Stromal cell of bone marrow (primary cell): Measurements from ENCODE around the gene MEP1A.
A peak's percentile ranks its signal among the peaks of the same experiment; 100 is the strongest.
"Not testable (repeated sequence)": the region's sequence is repeated elsewhere in the genome, so short reads cannot be mapped to it uniquely, and the experiment has no call there.

Experiments
- DNase-seq: peaks from one replicate; pipeline ENCODE4 v3.0.0-alpha.2; 2012; ENCODE audit warnings: low read depth

MEP1A gene

DNA sequence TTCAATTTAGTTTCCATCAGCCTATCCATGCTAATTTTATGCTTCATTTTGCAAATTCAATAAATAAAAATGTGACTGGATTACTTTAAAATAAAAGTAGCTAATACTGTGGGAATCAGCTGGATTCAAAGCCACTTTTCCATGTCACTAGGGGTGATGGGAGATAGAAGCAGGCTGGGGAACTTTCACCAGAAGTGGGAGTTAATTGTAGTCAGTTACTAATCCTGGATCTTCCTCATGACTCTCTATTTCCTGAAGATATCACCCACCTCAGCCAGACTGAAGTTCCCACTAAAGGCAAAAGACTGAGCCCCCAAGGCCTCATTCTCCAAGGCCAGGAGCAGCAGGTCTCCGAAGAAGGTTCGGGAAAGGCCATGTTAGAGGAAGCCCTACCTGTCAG, 41.8 kb downstream of the MEP1A start:
- DNase-seq = not testable (repeated sequence)

DNA sequence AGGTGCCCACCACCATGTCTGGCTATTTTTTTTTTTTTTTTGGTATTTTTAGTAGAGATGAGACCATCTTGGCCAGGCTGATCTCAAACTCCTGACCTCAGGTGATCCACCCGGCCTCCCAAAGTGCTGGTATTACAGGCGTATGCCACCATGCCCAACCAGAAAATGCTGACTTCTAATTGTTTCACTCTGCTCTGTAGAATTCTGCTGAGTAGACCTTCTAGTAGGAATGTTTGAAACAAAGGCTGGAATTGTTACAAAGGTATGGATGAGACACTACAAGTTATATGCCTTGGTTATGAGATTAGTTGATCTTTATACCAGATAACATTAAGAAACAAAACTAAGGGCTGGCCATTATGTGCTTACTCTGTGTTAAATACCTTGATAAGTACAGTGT, 44.8 kb downstream of the MEP1A start:
- DNase-seq = no peak

DNA sequence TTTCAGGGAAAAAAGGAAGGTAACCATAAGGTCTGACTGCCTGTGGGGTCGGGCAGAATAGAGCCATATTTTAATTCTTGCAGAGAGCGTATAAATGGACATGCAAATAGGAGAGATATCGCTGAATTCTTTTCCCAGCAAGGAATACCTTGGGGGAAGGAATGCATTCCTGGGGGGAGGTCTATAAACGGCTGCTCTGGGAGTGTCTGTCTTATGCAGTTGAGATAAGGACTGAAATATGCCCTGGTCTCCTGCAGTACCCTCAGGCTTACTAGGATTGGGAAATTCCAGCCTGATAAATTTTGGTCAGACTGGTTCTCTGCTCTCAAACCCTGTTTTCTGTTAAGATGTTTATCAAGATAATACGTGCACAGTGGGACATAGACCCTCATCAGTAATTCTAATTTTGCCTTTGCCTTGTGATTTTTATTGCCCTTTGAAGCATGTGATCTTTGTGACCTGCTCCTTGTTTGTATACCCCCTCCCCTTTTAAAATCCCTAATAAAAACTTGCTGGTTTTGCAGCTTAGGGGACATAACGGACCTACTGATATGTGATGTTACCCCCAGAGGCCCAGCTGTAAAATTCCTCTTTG, 49.2 kb downstream of the MEP1A start:
- not testable (repeated sequence) for DNase-seq

DNA sequence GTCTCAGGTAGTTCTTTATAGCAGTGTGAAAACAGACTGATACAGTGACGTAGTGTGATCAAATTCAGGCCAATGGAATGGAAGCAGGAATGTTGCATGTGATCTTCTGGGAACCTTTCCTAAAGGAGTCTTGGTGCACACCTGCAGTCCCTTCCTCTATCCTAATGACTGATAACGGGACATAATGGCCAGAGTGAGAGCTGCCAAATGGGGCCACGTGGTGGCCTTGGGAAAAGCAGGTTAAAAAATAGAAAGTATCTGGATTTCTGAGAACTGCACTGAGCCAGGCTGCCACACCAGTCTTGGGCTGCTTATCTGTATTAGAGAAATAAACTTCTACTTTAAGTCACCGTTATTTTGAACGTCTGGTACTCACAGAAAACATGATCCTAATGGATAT, 51.9 kb downstream of the MEP1A start:
- DNase-seq = no peak

DNA sequence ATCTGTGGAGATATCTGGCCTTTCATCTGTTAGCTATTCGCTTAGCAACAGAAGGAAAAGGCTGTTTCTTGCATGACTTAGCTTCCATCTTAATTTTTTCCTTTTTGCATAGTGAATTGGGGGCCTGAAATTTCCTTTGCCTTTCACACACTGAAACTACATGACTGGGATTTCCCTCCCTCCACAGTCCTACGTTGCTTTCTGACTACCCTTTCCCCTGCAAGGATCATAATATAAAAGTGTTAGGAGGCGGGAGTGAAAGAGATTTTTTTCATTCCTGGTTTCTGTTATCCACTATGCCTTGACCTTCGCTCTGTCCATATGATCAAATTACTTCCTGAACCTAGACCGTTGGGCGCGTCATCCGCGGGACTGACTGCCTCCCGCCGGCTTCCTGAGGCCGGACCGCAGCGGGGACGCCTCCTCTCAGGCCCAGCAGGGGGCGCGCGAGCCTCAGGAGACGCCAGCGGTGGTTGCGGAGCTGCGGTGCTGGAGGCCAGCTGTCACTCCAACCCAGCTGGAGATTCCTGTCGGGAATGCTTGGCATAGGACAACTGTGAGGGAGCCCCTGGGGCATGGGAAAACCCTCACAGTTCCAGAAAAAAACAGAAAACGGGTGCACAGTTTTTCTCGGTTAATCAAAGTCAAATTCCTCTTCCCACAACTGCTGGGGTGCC, 55.6 kb downstream of the MEP1A start:
- DNase-seq = peak; percentile 43

DNA sequence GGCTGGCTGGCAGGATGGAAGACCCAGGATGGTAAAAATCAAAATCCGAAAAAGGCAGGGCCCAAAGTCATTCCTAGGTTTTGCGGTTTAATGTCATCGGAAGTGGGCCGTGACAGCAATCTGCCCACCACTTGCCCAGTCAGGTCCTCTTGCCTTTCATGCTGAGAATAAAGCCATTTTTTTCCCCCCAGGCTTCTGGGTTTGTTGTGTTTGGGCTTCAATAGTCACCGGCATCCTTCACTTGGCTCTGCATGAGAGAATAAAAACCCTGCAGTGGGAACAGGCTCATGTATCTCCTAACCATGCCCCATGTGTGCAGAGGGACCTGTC, 56.1 kb downstream of the MEP1A start:
- no peak for DNase-seq

DNA sequence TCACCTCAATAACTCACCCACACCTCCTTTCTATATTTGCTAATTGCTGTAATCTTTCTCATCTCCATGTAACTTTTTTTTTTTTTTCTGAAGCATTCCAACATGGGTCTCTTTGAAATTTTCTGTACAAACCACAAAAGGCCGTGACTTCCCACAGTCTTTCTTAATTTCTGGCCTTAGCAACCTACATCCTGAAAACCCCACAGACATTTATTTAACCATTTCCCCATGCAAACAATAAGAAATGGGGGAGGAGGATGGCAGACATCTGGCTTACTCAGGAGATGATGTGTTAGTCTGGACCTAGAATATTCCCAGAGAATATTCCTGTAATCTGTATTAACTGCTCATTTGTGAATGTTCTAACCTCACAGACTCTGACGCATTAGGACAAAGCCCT, 57.6 kb downstream of the MEP1A start:
- no peak for DNase-seq

DNA sequence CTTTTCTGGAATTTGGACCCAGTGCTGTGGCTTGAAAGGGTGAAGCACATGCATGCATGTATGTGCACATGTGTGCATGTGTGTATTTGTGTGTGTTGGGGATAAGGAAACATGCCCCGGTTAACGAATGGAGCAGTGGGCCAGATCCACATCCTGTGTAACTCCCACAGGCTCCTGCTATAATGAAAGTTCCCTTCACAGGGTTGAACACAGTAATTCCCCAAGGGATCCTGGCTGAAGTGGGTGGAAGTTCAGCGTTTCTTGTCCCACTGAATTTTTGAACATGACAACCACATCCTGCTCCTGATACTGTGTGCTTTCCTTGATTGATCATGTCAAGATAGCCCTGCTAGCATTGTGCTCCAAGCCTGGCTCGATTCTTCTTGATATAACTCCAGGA, 58.4 kb downstream of the MEP1A start:
- DNase-seq = not testable (repeated sequence)

DNA sequence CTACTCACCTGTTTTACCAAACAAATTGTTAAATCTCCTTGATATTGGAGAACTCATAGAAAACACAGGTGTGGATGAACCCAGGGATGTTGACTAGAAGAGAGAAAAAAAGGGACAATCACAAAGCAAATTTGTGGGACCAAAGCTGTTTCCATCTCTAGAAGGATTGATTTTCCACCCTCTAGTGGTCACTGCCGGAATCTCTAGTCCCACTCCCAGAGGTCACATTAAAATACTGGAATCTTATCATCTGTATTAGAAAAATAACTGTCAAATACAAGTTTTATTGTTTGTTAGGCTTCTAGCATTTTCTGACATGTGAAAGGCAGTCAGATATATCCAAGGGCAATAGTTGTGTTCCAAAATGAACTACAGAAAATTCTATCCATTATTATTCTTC, 62.8 kb downstream of the MEP1A start:
- DNase-seq = peak; percentile 6

DNA sequence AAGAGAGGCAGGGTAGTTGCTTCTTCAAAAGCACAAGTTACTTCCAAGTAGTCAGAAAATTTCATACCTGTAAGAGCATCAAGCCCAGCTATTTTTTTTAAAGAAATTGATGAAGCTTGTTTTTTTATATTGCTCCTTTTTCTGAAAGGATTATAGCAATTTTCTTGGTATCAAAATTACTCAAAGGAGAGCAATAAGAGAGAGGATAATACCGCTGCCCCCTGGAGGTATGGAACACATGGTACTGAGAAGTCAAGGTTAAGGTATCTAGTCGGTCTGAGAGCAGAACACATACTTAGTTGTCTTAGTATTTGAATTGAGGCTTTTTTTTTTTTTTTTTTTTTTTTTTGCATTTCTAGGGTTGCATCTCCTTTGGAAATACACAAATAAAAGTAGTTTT, 69.2 kb downstream of the MEP1A start:
- DNase-seq = no peak

DNA sequence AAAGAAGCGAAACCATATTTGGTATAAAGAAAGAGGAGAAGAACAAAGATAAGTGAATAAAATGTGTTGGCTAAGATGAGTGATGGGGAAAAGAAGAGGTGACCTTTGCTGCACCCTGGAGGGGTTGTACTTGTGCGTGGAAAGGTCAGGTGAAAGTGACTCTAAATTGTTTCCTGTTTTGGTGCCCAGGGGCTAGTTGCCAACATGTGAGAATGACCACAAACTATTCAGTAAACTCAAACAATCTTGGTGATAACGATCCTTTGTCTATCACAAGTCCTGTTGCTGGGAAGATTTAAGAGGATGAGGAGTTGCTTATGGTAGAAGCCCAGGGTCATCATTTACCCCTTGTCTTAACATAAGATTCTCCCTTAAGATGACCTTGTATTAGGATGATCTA, 70.6 kb downstream of the MEP1A start:
- no peak for DNase-seq

DNA sequence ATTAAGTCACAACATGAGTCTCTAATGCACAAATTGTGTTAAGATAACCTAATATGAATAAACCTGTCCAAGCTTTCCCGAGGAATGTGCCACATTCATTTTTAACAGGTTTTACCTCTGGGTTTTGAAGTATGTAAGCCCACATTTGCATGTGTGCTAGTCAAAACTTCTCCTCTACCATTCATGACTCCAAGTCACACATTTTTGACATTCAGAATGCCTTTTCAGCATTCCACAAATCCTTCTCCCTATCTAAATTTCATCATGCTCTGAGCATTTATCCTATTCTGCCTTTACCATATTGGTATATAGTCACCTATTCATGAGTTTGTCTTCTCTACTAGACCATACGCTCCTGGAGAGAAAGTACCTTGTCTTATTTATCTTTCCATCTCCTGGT, 72.0 kb downstream of the MEP1A start:
- DNase-seq = no peak

DNA sequence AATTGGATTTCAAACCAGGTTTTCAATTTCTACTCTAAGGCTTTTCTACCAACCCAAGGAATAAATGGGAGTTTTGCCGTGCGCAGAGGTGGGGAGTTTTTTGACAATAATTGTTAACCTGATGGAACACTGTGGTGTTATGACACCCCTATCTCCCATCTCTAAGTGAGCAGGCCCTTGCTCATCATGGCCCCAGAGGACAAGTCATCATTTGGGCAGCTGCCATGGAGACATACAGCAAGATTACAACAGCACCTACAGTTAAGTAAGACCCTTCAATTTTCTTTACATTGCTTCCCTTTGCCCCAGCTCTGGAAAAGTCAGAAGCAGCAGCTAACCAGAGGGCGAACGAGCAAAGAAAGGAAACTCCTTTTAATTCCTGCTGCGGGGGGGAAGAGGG, 74.2 kb downstream of the MEP1A start:
- DNase-seq = no peak

DNA sequence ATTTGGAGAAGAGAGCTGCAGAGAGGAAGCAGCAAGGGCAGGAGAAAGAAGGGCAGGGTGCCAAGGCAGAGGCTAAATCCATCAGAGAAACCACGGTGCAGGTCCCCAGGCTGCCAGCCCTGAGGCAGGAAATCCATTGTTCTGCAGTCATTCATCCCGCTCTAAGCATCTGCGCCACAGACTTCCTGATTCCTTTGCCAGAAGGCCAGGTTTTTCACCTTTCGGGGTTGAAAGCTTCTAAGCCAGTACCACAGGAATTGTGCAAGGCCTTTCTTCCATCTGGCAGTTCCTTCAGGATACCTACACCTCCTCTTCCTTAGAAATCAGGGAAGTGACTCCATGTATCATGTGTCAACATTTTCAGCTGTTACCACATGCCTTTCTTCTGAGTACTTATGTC, 82.9 kb downstream of the MEP1A start:
- no peak for DNase-seq

DNA sequence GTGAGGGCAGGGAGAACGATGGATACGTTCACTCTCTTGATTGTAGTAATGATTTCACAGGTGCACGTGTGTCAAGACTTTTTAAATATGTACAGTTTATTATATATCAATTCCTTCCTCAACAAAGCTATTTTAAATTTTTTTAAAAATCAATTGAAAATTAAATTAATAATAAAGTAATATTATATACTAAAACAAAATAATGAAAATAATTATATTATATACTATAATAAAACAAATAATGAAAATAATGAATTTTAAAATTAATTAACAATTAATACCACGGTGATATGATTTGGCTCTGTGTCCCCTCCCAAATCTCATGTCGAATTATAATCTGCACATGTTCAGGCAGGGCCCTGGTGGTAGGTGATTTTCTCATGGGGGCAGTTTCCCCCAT, 85.8 kb downstream of the MEP1A start:
- DNase-seq = no peak

DNA sequence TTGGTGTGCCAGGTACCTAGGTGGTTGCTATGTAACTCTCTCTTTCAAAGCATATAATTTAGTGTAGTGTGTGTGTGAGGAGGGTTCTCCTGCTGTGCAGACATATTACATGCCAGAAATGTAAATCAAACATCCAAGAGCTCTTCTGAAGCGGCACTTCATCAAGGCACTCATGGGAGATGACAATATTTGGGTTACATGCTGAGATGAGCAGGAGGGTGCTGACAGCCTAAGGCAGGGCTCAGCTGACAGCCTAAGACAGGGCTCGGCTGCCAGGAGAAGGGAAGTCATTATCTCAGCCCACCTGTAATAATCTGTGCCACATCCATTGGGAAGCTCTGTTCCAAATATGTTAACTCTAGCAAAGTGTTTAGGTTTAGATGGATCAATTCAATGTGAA, 89.5 kb downstream of the MEP1A start:
- DNase-seq = no peak

DNA sequence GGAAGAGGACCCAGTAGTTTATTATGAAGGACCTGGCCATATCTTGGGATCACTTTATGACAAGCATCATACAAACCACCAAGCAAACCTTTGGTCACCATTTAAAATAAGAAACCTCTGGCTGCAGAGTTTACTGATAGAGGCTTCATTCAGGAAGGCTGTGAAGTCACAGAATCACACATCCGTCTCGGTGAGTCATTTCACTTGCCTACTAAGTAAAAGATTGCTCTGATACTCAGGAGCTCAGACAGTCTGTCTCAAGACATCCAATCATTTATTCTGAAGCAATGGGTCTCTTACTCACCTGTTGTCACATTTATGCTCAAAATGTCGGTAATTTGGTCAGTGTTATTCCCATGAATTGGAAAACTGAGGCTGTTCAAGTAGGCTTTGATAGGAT, 94.8 kb downstream of the MEP1A start:
- DNase-seq = no peak

DNA sequence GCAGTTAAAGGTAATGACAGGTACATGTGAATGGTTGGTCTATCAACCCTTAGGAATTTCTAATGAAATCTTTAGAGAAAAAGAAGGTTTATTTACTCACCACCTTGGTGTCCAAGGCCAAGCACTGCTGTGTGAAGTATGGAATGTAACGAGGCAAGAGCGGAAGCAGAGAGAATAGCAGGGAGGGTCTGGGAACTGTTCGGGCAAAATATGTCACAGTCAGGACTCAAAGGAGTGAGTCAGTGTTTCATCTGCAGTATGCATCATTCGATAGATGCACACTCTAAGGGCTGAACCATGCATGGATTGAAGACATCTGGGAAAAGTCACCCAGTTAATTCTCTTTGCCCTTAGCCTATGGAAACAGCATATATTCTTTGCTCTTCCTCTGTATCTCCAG, 95.4 kb downstream of the MEP1A start:
- DNase-seq = no peak
